Right hindlimb (tissue), 1 donor: ENCODE data around the gene OR10J5.
"Not testable (repeated sequence)": the region's sequence is repeated elsewhere in the genome, so short reads cannot be mapped to it uniquely, and the experiment has no call there.

Experiments used
- DNase-seq: peaks from one replicate; pipeline ENCODE4 v3.0.0-alpha.2; 2018

The OR10J5 gene

GRCh38 chr1:159535907-159536306, at the start of gene OR10J5:
OR10J5 (minus strand) TSS chr1:159536007; CDS start chr1:159536007, 0 bp downstream.
- no peak for DNase-seq

- DNase-seq = no peak
Measured at GRCh38 chr1:159584536-159584935, 48.7 kb upstream of the OR10J5 start.

GRCh38 chr1:159581422-159581821, 45.6 kb upstream of the OR10J5 start:
- no peak for DNase-seq

GRCh38 chr1:159580340-159580739, 44.5 kb upstream of the OR10J5 start:
- no peak for DNase-seq

- no peak for DNase-seq
Measured at GRCh38 chr1:159577446-159577845, 41.6 kb upstream of the OR10J5 start.

- DNase-seq = no peak
Measured at GRCh38 chr1:159562680-159563079, 26.9 kb upstream of the OR10J5 start.

GRCh38 chr1:159561497-159561896, 25.7 kb upstream of the OR10J5 start:
- no peak for DNase-seq

- DNase-seq = no peak
Measured at GRCh38 chr1:159560599-159560998, 24.8 kb upstream of the OR10J5 start.

GRCh38 chr1:159556931-159557369, 21.1 kb upstream of the OR10J5 start:
- no peak for DNase-seq

- DNase-seq = no peak
Measured at GRCh38 chr1:159554696-159555095, 18.9 kb upstream of the OR10J5 start.

- no peak for DNase-seq
Measured at GRCh38 chr1:159554261-159554660, 18.5 kb upstream of the OR10J5 start.

- DNase-seq = no peak
Measured at GRCh38 chr1:159548126-159548525, 12.3 kb upstream of the OR10J5 start.

GRCh38 chr1:159532922-159533321, 2.9 kb downstream of the OR10J5 start:
- DNase-seq = no peak

GRCh38 chr1:159524792-159525191, 11.0 kb downstream of the OR10J5 start:
- DNase-seq = not testable (repeated sequence)

- DNase-seq = no peak
Measured at GRCh38 chr1:159510229-159510541, 25.6 kb downstream of the OR10J5 start.

- DNase-seq = no peak
Measured at GRCh38 chr1:159509440-159510228, 26.2 kb downstream of the OR10J5 start.

GRCh38 chr1:159508951-159509350, 26.9 kb downstream of the OR10J5 start:
- no peak for DNase-seq

GRCh38 chr1:159505676-159506075, 30.1 kb downstream of the OR10J5 start:
- DNase-seq = no peak

- no peak for DNase-seq
Measured at GRCh38 chr1:159501082-159501481, 34.7 kb downstream of the OR10J5 start.

- DNase-seq = not testable (repeated sequence)
Measured at GRCh38 chr1:159494513-159495210, 41.1 kb downstream of the OR10J5 start.

GRCh38 chr1:159493354-159493753, 42.5 kb downstream of the OR10J5 start:
- no peak for DNase-seq

- DNase-seq = no peak
Measured at GRCh38 chr1:159492575-159493323, 43.1 kb downstream of the OR10J5 start.
